Fibroblast of the aortic adventitia (primary cell): ENCODE results near the gene CXCL11. TPM values are rescaled to one million over a fixed set of nuclear protein-coding genes. Genes with fewer than 3 reads are reported as not detected.
A peak's percentile ranks its signal among the peaks of the same experiment; 100 is the strongest.

Source experiments
- DNase-seq: peaks from one replicate; pipeline ENCODE4 v3.0.0-alpha.2; 2010; ENCODE audit warnings: low read depth
- H3K4me3 ChIP-seq: 2 replicates; pipeline ENCODE4 v1.5.1; 2011; ENCODE audit warnings: low read depth, mild to moderate bottlenecking, control low read depth, low read length, moderate library complexity
- CTCF ChIP-seq: IDR thresholded peaks from 2 replicates; pipeline ENCODE4 v1.5.1; 2011; ENCODE audit warnings: mild to moderate bottlenecking, low read length, control low read depth, inconsistent platforms; ENCODE audit not compliant: insufficient read depth
- total RNA-seq: library from RNA; depleted of rRNA; stranded (reverse); fragments of >200 nt; gene quantifications from 2 replicates; pipeline ENCODE4 v1.2.3, GENCODE V29; 2012; ENCODE audit warnings: low replicate concordance

CXCL11 gene
- total RNA-seq, 1 donor = not detected

- no peak for DNase-seq
- no peak for TF ChIP-seq CTCF
Observed at GRCh38 chr4:76072760-76073159, 36.9 kb upstream of the CXCL11 start.

DNA sequence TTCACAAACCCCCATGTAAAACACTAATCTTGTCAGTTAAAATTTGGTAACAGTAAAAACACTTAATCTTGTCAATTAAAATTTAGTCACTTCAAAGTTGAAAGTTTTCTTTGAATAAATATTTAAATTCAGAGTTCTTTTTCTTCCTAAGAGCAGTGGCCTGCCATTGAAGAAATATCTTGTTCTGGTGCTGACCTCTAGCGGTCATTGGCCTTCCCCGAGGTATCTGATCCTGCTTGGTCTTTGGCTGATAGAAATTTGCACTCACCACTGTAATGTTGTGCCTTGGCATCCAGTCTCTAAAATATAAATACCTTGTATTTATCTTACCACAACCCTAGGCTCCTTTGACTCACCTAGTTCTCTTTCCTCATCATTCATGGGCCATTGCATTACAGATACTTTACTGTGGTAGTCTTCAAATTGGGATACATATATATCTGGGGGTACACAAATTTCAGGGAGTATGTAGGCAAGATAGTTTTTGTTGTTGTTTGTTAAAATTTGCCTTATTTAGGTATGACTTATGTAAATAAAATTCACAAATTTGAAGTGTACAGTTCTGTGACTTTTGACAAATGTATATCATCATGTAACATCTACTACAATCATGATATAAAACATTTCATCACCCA lies 31.9 kb upstream of the CXCL11 start:
- peak; percentile 87 for TF ChIP-seq CTCF
- H3K4me3 ChIP-seq = no peak overlapping the region
- DNase-seq = peak; percentile 84

More at GRCh38 chr4:76072760-76073159, 36.9 kb upstream of the CXCL11 start:
- no peak overlapping the region for H3K4me3 ChIP-seq

DNA sequence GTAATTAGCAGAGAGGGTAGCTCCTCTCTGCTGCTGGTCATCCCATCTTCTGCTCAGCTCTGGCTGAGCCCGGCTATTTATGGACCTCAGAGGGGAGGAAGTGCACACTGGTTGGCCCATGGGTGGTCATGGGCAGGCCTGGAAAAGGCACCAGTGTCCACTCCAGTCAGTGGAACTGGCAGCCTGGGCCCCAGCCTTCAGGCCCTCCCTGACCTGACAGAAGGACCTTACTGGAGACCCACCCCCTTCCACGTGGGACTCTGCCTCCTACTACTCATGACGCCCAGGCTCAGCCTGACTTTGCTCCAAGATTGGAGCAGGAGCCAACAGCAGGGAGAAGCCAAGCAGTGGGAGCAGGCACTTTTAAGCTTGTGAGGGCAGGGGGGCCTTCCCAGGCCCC lies 30.7 kb upstream of the CXCL11 start:
- no peak for DNase-seq
- TF ChIP-seq CTCF = no peak
- no peak overlapping the region for H3K4me3 ChIP-seq

DNA sequence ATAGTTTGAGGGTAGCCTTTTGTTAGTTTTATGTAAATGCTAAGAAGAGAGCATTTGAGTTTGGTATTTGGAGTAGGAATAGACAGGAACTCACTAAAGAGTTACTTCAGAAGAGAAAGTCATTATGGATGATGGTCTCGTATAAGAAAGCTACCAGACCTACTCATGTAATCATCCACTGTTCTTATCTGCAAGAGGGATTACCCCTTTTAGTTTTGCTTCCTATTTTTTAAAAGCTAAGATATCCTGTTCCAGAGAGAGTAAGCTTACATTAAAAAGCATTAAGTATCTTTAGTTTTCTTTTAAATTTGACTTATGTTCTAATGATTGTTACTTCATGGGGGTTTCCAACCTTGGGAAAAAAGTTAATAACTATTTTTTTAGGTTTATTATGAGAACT lies 26.1 kb upstream of the CXCL11 start:
- DNase-seq = no peak
- no peak overlapping the region for H3K4me3 ChIP-seq
- TF ChIP-seq CTCF = no peak

GRCh38 chr4:76061421-76061820 lies 25.6 kb upstream of the CXCL11 start:
- TF ChIP-seq CTCF = no peak
- DNase-seq = no peak
- H3K4me3 ChIP-seq = no peak overlapping the region

DNA sequence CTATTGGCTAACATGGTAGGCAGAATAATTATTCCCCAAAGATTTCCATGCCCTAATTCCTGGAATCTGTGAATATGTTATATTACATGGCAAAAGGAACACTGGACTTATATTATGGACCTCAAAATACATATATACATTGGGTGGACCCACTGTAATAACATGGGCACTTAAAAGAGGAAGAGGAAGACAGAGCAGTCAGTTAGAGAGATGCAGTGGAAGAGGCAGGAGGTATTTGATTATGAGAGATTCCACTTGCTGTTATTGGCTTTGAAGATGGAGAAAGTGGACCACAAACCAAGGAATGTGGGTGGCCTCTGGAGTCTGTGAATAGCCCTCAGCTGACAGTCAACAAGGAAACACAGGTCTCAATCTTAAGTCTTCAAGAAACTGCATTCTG lies 24.6 kb upstream of the CXCL11 start:
- TF ChIP-seq CTCF = no peak
- DNase-seq = no peak
- no peak overlapping the region for H3K4me3 ChIP-seq

GRCh38 chr4:76059750-76060149 lies 23.9 kb upstream of the CXCL11 start:
- no peak for TF ChIP-seq CTCF
- DNase-seq = no peak
- H3K4me3 ChIP-seq = no peak overlapping the region
